NCI-H1694 (cell line): Measurements from ENCODE around the gene TSPAN6.

Experiments used
- DNase-seq: peaks from one replicate; lab custom pipeline; 2025; lab: John Stamatoyannopoulos, UW

Gene TSPAN6

GRCh38 chrX:100584611-100585010, 52.0 kb downstream of the TSPAN6 start, which contains the start of gene TNMD:
Gene TNMD, plus strand, starts transcription at chrX:100584936. Its CDS starts 83 bp downstream, at chrX:100585019.
- no peak for DNase-seq
